ENCODE data around the gene RC3H2.

Gene RC3H2

DNA sequence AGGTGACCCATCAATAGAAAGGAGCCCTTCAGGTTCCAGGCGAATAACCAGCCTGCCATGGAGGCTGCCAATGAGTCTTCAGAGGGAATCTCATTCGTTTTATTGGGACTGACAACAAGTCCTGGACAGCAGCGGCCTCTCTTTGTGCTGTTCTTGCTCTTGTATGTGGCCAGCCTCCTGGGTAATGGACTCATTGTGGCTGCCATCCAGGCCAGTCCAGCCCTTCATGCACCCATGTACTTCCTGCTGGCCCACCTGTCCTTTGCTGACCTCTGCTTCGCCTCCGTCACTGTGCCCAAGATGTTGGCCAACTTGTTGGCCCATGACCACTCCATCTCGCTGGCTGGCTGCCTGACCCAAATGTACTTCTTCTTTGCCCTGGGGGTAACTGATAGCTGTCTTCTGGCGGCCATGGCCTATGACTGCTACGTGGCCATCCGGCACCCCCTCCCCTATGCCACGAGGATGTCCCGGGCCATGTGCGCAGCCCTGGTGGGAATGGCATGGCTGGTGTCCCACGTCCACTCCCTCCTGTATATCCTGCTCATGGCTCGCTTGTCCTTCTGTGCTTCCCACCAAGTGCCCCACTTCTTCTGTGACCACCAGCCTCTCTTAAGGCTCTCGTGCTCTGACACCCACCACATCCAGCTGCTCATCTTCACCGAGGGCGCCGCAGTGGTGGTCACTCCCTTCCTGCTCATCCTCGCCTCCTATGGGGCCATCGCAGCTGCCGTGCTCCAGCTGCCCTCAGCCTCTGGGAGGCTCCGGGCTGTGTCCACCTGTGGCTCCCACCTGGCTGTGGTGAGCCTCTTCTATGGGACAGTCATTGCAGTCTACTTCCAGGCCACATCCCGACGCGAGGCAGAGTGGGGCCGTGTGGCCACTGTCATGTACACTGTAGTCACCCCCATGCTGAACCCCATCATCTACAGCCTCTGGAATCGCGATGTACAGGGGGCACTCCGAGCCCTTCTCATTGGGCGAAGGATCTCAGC, 104.8 kb downstream of the RC3H2 start, which contains the start of gene OR1K1:
Gene OR1K1, plus strand, starts transcription at position 58 of the 995 bp plus-strand sequence. Its CDS starts 0 bp downstream, at position 58.
- DNase-seq (ENCODE audit: low read depth in 2 of 2) = no peak

DNA sequence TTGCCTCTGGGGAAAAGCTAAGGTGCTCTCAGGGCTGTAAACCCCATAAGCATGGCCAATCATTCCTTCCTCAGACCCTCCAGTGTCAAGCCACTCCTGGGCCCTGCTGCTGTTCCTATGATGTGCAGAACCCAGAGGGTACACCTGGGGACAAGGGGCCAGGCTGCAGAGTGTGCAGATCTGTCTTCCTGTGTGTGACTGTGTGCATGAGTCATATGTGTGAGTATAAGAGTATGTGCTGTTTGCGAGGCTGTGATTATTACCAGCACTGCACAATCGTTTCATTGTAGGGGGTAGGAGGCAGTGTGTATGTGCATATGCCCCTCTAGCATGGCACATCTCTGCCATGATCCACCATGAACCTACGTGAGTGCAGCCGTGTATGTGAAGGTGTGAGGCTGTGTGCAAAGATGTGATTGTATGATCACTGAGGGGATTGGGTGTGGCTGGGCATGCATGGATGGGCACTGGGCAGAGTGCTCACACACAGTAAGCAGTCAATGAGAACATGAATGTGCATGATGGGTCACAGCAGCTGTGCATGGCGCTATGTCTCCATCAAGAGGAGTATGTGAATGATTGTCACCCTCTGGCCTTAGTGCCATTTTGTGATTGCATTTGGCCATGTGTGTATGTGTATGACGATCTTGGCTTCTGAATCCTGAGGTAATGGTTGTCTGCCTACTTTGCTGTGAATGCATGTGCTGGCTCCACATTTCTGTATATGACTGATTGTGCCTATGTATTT, 107.7 kb downstream of the RC3H2 start:
- no peak for DNase-seq (ENCODE audit: low read depth in 2 of 2)
